A673 (cell line): ENCODE measurements around the gene ABCD2. TPM values are rescaled to one million over a fixed set of nuclear protein-coding genes. Genes with fewer than 3 reads are reported as not detected.

Source experiments
- BruUV-seq: library from RNA; stranded (reverse); fragments of 400-500 nt; replicated peaks from 2 replicates; lab custom pipeline; 2021; lab: Mats Ljungman, UMichigan
- CTCF ChIA-PET: fragments of 300-600 bp; sonication (Branson Sonifier 250); formaldehyde crosslinking; loops from one replicate; lab custom pipeline; 2022; ENCODE audit warnings: antibody characterized with exemption; lab: Charles Lee
- POLR2A ChIA-PET: fragments of 300-600 bp; sonication (Branson Sonifier 250); formaldehyde crosslinking; loops from one replicate; lab custom pipeline; 2022; ENCODE audit warnings: antibody characterized with exemption; ENCODE audit not compliant: low non-redundant PET; lab: Charles Lee
- DNase-seq: peaks from one replicate; pipeline ENCODE4 v3.0.0-alpha.2; 2015; ENCODE audit warnings: low spot score
- H3K27ac ChIP-seq: fragments of 200-600 bp; sonication (generic); 2 replicates; pipeline ENCODE4 v1.5.1; 2016; ENCODE audit warnings: mixed run types, low read depth, mild to moderate bottlenecking, mixed read lengths, antibody characterized with exemption, low read length; ENCODE audit not compliant: poor library complexity, severe bottlenecking
- H3K27me3 ChIP-seq: fragments of 200-600 bp; sonication (generic); replicated peaks from 2 replicates; pipeline ENCODE4 v1.6.1; 2017; ENCODE audit warnings: mixed run types, low read depth, mild to moderate bottlenecking, mixed read lengths, antibody characterized with exemption, low read length; ENCODE audit not compliant: insufficient read depth, poor library complexity
- H3K36me3 ChIP-seq: fragments of 200-600 bp; sonication (generic); 2 replicates; pipeline ENCODE4 v1.6.1; 2016; ENCODE audit warnings: mixed run types, mild to moderate bottlenecking, mixed read lengths, antibody characterized with exemption, low read length; ENCODE audit not compliant: insufficient read depth, poor library complexity, severe bottlenecking
- H3K4me1 ChIP-seq: fragments of 200-600 bp; sonication (generic); 2 replicates; pipeline ENCODE4 v1.6.1; 2017; ENCODE audit warnings: mixed run types, mild to moderate bottlenecking, mixed read lengths, antibody characterized with exemption, low read length; ENCODE audit not compliant: insufficient read depth, poor library complexity, severe bottlenecking
- H3K4me3 ChIP-seq: fragments of 200-600 bp; sonication (generic); 2 replicates; pipeline ENCODE4 v1.5.1; 2016; ENCODE audit warnings: low read depth, mixed run types, mild to moderate bottlenecking, mixed read lengths, low read length; ENCODE audit not compliant: poor library complexity, severe bottlenecking
- H3K9me3 ChIP-seq: fragments of 200-600 bp; sonication (generic); 2 replicates; pipeline ENCODE4 v1.6.1; 2016; ENCODE audit warnings: mixed run types, low read depth, mild to moderate bottlenecking, mixed read lengths, antibody characterized with exemption, low read length; ENCODE audit not compliant: poor library complexity, severe bottlenecking
- EZH2 ChIP-seq: fragments of 200-600 bp; sonication (generic); IDR thresholded peaks from 2 replicates; pipeline ENCODE4 v1.6.1; 2017; ENCODE audit warnings: borderline replicate concordance, low read depth, mild to moderate bottlenecking, mixed read lengths, antibody characterized with exemption, low read length; ENCODE audit not compliant: poor library complexity, severe bottlenecking
- intact Hi-C: fragments of 100-400 bp; cut with micrococcal nuclease; formaldehyde crosslinking; loops from one replicate; pipeline ENCODE4 v1.10.0; 2022; ENCODE audit not compliant: unreplicated experiment
- total RNA-seq: library from RNA; stranded (reverse); gene quantifications from 2 replicates; pipeline ENCODE4 v1.2.3, GENCODE V29; 2021
- TF ChIP-seq, protein P1 (sequence below): fragments of 300-800, 200-600 bp; sonication (generic); conservative IDR thresholded peaks from 2 replicates; pipeline ENCODE4 v1.5.1; 2017; ENCODE audit warnings: low read depth, mild to moderate bottlenecking, antibody characterized with exemption, low read length, moderate library complexity, mixed read lengths

ABCD2 gene
- total RNA-seq, 1 experiment from 2014 or later: not detected

GRCh38 chr12:39588348-39588747, 31.3 kb downstream of the ABCD2 start:
- H3K27ac ChIP-seq: no peak overlapping the region
- no peaks in the 10 kb centered on the region for H3K36me3 ChIP-seq
- POLR2A ChIA-PET: no interaction called here
- no peaks in the 10 kb centered on the region for H3K9me3 ChIP-seq
- intact Hi-C loops: no loop called here
- H3K27me3 ChIP-seq: no peaks in the 10 kb centered on the region
- peaks cover 12% of the 10 kb centered on the region for H3K4me1 ChIP-seq
- TF ChIP-seq EZH2: no peak
- TF ChIP-seq, protein P1, sequence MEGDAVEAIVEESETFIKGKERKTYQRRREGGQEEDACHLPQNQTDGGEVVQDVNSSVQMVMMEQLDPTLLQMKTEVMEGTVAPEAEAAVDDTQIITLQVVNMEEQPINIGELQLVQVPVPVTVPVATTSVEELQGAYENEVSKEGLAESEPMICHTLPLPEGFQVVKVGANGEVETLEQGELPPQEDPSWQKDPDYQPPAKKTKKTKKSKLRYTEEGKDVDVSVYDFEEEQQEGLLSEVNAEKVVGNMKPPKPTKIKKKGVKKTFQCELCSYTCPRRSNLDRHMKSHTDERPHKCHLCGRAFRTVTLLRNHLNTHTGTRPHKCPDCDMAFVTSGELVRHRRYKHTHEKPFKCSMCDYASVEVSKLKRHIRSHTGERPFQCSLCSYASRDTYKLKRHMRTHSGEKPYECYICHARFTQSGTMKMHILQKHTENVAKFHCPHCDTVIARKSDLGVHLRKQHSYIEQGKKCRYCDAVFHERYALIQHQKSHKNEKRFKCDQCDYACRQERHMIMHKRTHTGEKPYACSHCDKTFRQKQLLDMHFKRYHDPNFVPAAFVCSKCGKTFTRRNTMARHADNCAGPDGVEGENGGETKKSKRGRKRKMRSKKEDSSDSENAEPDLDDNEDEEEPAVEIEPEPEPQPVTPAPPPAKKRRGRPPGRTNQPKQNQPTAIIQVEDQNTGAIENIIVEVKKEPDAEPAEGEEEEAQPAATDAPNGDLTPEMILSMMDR: no peak
- no peak overlapping the region for H3K4me3 ChIP-seq
- CTCF ChIA-PET: no interaction called here
- DNase-seq: no peak
- no TSS peak for BruUV-seq

GRCh38 chr12:39587225-39587624, 32.4 kb downstream of the ABCD2 start:
- DNase-seq: peak; percentile 58
- TF ChIP-seq EZH2: no peak
- TF ChIP-seq, protein P1: peak; percentile 48
- H3K27me3 ChIP-seq: no peaks in the 10 kb centered on the region
- no peaks in the 10 kb centered on the region for H3K36me3 ChIP-seq
- no peak overlapping the region for H3K27ac ChIP-seq
- no peaks in the 10 kb centered on the region for H3K9me3 ChIP-seq
- no peak overlapping the region for H3K4me3 ChIP-seq
- intact Hi-C loops: loop anchor here (2.0 kb wide), 1 partner anchor 520 kb away; the partner anchor contains the start of gene SLC2A13
- peaks cover 12% of the 10 kb centered on the region for H3K4me1 ChIP-seq
- ChIA-PET CTCF (no interaction called here), POLR2A (no interaction called here)
- BruUV-seq: no TSS peak

DNA sequence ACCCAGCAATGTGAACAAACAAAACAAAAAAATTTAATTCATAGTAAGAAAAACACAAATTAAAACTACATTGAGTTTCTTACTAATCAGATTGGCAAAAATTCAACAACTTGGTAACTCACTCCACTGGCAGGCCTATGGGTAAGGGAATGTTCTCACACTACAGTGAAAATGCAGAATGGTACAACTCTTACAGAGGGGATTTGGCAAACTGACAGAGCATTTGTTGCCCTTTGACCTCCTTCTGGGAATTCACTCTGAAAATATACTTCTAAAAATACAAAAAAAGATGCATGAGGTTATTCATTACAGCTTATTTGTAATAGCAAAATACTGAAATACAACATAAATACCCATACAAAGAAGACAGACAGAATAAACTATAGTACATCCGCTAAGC, 32.8 kb downstream of the ABCD2 start:
- intact Hi-C loops: loop anchor here (2.0 kb wide), 1 partner anchor 520 kb away; the partner anchor contains the start of gene SLC2A13
- BruUV-seq: no TSS peak
- DNase-seq: no peak
- H3K27me3 ChIP-seq: no peaks in the 10 kb centered on the region
- H3K9me3 ChIP-seq: no peaks in the 10 kb centered on the region
- TF ChIP-seq, protein P1: no peak
- no peak for TF ChIP-seq EZH2
- POLR2A ChIA-PET: no interaction called here
- H3K4me3 ChIP-seq: no peak overlapping the region
- CTCF ChIA-PET: no interaction called here
- no peak overlapping the region for H3K27ac ChIP-seq
- peaks cover 12% of the 10 kb centered on the region for H3K4me1 ChIP-seq
- no peaks in the 10 kb centered on the region for H3K36me3 ChIP-seq
